ENCODE results near the gene SPO11. TPM values are rescaled to one million over a fixed set of nuclear protein-coding genes. Genes with fewer than 3 reads are reported as not detected.

Gene SPO11
- total and polyA plus RNA-seq, 7 donors: not detected

DNA sequence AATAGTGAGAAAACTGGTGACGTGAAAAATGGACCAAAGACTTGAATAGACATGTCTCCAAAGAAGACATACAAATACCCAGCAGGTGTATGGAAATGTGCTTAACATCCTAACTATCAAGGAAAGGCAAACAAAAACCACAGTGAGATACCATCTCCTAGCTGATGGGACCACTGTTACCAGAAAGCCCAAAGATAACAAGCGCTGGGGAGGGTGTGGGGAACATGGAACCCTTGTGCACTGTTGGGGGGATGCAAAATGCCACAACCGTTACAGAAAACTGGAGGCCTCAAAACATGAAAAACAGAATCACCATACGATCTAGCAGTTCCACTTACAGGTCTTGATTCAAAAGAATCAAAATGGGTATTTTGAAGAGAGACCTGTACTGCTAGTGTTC lies 41.8 kb downstream of the SPO11 start:
- DNase-seq (no peak), ATAC-seq (no peak)
- Histone ChIP-seq H3K4me3 (no peak overlapping the region), H3K27ac (no peak overlapping the region), H3K27me3 (ENCODE audit: insufficient read depth in 3 of 3, low read length in 2 of 3) (no peaks in the 10 kb centered on the region), H3K36me3 (ENCODE audit: insufficient read depth in 1 of 2, low read depth in 1 of 2) (peaks cover 34 to 100% of the 10 kb centered on the region in 2 donors), H3K4me1 (no peaks in the 10 kb centered on the region), H3K9me3 (no peaks in the 10 kb centered on the region)
- 84 to 89% (median 85%) methylated on average over 4 of the region's 4 CpGs for WGBS, 3 donors
- no peak for TF ChIP-seq CTCF (IDR thresholded peaks at IDR 0.05)
- intact Hi-C loops (cut with DNase I): loop anchor here (10.0 kb wide), 2 partner anchors 223 to 333 kb away; no protein-coding TSS in a partner anchor

DNA sequence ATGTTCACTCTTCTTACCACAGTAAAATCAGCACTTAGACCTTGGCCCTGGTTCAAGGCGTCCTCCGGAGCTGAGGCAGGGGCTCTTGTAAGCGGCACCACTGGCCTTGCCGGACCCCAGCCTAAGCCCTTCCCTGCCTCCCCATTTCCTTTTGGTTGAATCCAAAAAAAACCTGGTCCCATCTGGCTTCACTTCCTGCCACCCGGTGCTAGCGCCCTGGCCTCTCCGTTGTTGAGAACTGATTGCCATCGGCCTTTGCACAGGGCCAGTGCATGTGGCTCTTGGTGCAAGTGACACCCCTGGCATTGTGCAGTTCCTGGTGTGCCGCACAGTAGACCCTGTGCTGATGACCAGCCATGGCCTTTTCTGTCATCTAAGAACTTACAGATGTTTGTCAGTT lies 42.6 kb downstream of the SPO11 start:
- ATAC-seq (no peak), DNase-seq (no peak)
- no peak for TF ChIP-seq CTCF (IDR thresholded peaks at IDR 0.05)
- Histone ChIP-seq H3K4me1 (no peaks in the 10 kb centered on the region), H3K27me3 (ENCODE audit: insufficient read depth in 3 of 3, low read length in 2 of 3) (no peaks in the 10 kb centered on the region), H3K9me3 (no peaks in the 10 kb centered on the region), H3K36me3 (ENCODE audit: insufficient read depth in 1 of 2, low read depth in 1 of 2) (peaks cover 27 to 100% of the 10 kb centered on the region in 2 donors), H3K4me3 (no peak overlapping the region), H3K27ac (no peak overlapping the region)
- 67 to 83% (median 77%) methylated on average over 9 of the region's 9 CpGs for WGBS, 3 donors
- intact Hi-C loops (cut with DNase I): loop anchor here (10.0 kb wide), 2 partner anchors 223 to 333 kb away; no protein-coding TSS in a partner anchor

DNA sequence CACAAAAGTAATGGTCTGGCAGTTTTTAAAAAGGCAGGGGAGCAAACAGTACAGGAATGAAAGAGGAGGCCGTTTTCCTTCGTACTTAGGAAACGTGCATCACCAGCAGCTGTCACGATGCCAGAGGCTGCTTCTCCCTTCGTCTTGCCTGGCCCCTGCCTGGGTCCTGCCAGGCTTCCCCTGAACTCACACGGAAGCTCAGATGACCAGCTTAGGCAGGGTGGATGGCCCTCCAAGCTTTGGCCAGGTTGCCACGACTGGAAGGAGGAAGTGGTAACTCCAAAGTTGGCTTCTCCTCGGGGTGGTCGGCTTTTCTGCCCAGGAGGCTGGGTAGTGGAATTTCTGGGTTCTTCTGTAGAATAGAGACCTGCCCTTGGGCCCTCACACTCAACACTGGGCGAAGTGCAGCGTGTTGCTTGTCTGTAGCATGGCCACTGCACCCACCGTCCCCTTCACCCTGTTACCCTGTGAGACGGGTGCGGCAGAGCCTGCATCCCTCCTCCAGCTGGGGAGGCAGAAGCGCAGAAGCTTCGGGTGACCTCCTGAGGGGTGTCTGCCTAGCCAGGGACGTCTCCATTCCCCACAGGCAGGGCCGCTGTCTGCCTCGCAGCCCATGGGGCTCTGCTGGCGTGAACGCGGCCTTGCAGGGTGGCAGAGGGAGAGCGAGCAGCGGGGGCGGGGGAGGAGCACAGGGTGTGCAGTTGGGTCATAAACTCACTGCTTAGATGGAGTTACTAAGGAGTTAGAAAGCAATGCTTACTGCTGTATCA lies 43.2 kb downstream of the SPO11 start:
- Histone ChIP-seq H3K9me3 (no peaks in the 10 kb centered on the region), H3K4me1 (no peaks in the 10 kb centered on the region), H3K27ac (no peak overlapping the region), H3K36me3 (ENCODE audit: insufficient read depth in 1 of 2, low read depth in 1 of 2) (peaks cover 26 to 100% of the 10 kb centered on the region in 2 donors), H3K27me3 (ENCODE audit: insufficient read depth in 3 of 3, low read length in 2 of 3) (no peaks in the 10 kb centered on the region), H3K4me3 (no peak overlapping the region)
- DNase-seq: no peak
- no peak for TF ChIP-seq CTCF (IDR thresholded peaks at IDR 0.05)
- ATAC-seq: no peak
- WGBS, 3 donors: 80 to 85% (median 81%) methylated on average over 25 of the region's 25 CpGs
- intact Hi-C loops (cut with DNase I): loop anchor here (10.0 kb wide), 2 partner anchors 222 to 332 kb away; no protein-coding TSS in a partner anchor

DNA sequence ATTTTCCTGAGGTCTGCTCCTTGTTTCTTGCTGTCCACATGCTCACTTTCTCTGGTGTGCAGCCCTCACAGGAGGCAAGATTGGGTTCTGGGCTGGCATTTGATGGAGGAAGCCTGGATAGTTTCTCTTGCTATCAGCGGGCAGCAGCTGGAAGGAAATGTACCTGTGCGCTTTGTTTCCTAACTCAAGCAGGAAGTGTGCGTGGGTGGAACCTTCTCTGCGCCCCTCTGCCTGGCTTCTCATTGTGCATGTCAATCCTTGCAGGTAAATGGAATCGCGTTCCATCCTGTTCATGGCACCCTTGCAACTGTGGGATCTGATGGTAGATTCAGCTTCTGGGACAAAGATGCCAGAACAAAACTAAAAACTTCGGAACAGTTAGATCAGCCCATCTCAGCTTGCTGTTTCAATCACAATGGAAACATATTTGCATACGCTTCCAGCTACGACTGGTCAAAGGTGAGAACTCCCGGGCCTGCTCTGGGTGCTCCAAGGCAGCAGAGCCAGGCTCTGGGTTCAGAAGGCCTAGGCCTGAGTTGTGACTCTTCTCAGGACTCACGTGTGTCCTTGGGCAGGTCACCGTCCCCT lies 44.8 kb downstream of the SPO11 start:
- Histone ChIP-seq H3K27me3 (ENCODE audit: insufficient read depth in 3 of 3, low read length in 2 of 3) (no peaks in the 10 kb centered on the region), H3K9me3 (no peaks in the 10 kb centered on the region), H3K4me3 (no peak overlapping the region), H3K4me1 (no peaks in the 10 kb centered on the region), H3K36me3 (ENCODE audit: insufficient read depth in 1 of 2, low read depth in 1 of 2) (peaks cover 16 to 100% of the 10 kb centered on the region in 2 donors), H3K27ac (no peak overlapping the region)
- ATAC-seq (no peak), DNase-seq (no peak)
- WGBS, 3 donors: 73 to 81% (median 80%) methylated on average over 12 of the region's 12 CpGs
- TF ChIP-seq CTCF (IDR thresholded peaks at IDR 0.05): no peak
- intact Hi-C loops (cut with DNase I): loop anchor here (10.0 kb wide), 2 partner anchors 220 to 330 kb away; no protein-coding TSS in a partner anchor

Measured in psoas muscle (tissue), 8 donors.